Choroid plexus epithelial cell (primary cell): ENCODE data around the gene WFDC11.

Experiments
- DNase-seq: peaks from one replicate; pipeline ENCODE4 v3.0.0-alpha.2; 2010; ENCODE audit warnings: low read depth
- H3K4me3 ChIP-seq: 2 replicates; pipeline ENCODE4 v1.5.1; 2011; ENCODE audit warnings: low read depth, mild to moderate bottlenecking, control low read depth, low read length, moderate library complexity
- CTCF ChIP-seq: conservative IDR thresholded peaks from 2 replicates; pipeline ENCODE4 v1.5.1; 2011; ENCODE audit warnings: low read depth, mild to moderate bottlenecking, control low read depth, inconsistent platforms, low read length, moderate library complexity

Gene WFDC11

GRCh38 chr20:45617591-45617990 is 52.4 kb downstream of the WFDC11 start:
- H3K4me3 ChIP-seq: no peak overlapping the region
- TF ChIP-seq CTCF: no peak
- DNase-seq: no peak

- no peak for TF ChIP-seq CTCF
- no peak overlapping the region for H3K4me3 ChIP-seq
- DNase-seq: no peak
These were observed 57.7 kb downstream of the WFDC11 start for GRCh38 chr20:45612314-45612713.

GRCh38 chr20:45611054-45611453 is 59.0 kb downstream of the WFDC11 start:
- H3K4me3 ChIP-seq: no peak overlapping the region
- no peak for TF ChIP-seq CTCF
- DNase-seq: peak; percentile 77

GRCh38 chr20:45607810-45608209 is 62.2 kb downstream of the WFDC11 start:
- H3K4me3 ChIP-seq: no peak overlapping the region
- no peak for DNase-seq
- TF ChIP-seq CTCF: no peak
